GM18520 (cell line): ENCODE measurements around the gene XPO6.
"Not testable (repeated sequence)": the region's sequence is repeated elsewhere in the genome, so short reads cannot be mapped to it uniquely, and the experiment has no call there.

Experiments used
- ATAC-seq: cut with Tn5 transposase; IDR thresholded peaks from one replicate; pipeline ENCODE4 v1.9.1; 2021; ENCODE audit not compliant: unreplicated experiment

XPO6 gene

DNA sequence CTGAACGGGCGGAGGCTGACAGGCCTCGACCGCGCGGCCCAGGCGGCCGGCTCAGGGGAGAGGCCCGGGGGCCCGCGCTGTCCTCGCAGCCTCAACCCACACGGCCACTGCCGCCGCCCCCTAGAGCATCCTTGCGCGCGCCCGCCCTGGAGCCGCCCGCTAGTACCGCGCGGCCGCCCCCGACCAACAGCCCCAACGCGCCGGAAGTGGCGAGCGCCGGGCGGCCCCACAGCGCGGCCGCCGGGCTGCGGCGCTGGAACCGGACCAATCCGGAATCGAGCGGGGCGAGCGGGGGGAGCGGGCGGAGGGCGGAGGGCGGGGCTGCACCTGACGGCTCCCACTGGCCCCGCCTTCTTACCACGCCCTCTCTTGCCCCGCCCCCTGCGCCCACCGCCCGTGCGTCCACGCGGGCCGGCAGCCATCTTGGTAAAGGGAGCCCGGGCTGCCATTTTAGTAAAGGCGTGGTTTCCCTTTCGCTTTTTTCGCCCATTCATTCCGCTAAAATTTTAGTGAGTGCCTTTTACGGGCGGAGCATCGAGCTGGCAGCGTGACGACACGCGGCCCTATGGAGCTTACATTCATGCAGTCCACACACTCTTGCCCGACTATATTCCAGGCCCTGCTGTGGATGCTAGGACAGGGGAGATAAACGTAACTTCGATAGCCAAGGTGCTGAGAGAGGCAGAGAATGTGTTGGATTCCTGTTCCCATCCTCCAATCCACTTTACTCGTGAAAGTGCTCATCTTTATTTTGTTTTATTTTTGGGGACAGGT lies at the start of gene XPO6:
TSS of gene XPO6 (minus strand) at position 208 of the 774 bp plus-strand sequence. CDS start 597 bp downstream, outside the sequence.
- ATAC-seq, result peak; percentile 74

DNA sequence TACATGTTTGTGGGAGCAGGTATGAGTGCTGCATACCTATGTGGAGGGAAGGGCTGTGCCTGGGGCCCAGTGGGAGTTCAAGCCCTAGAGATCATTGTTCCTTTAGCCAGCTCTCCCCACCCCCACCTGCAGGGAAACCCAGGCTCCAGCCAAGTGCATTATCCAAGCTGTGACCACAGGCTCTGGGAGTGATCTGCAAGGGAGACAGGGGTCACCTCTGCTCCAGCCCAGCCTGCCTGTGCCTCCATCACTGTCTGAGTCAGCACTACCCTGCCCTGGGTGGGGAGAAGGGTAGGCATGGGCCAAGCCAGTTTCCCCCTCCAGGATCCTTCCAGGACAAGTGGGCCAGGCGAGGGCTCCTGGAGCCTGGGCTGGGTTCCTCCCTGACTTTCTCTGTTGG lies 48.4 kb upstream of the XPO6 start:
- ATAC-seq, result no peak

DNA sequence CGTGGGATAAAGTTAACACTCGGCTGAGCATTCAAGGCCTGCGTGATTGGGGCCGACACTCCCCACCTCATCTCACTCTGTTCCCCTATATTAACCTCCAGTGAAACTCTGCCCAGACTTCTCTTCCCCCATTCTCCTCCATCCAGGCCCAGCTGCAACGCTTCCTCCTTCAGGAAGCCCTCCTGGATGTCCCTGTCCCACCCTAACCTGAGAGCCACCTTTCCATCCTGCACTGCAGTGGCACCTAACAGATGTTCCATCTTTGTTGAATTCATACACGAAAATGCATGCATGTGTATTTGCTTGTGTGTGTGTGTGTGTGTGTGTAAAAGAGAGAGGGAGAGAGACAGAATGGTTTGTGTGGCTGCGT lies 48.0 kb upstream of the XPO6 start:
- no peak for ATAC-seq

DNA sequence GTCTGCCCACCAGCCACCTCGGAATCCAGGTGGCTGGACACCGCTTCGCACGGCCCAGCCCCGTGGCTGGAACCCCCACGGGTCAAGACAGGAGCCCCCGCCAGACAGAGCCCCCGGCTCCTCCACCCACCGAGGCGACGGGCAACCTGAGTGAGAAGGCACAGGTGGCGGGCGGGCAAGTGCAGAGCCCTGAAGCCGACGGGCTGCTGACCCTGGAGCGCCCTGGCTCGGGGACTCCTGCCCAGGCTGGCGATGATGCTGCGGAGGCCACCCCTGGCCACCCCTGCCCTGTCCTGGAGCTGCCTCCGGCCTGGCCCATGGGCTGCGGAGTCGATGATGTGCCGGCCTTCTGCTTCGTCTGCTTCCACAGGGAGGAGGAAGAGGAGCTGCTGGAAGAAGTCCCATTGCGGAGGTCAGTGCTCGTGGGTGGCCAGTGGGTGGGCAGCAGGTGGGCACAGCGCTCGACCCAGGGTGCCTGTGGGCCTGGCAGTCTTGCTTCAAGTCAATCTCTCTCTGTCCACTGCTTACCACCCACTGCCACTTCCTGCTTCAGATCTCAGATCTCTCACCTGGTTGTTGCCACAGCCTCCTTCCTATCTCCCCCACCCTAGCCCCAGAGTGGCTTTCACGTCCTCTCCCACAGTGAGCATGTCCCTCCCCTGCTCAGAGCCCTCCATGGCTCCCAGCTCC lies 47.5 kb upstream of the XPO6 start:
- ATAC-seq, result no peak

DNA sequence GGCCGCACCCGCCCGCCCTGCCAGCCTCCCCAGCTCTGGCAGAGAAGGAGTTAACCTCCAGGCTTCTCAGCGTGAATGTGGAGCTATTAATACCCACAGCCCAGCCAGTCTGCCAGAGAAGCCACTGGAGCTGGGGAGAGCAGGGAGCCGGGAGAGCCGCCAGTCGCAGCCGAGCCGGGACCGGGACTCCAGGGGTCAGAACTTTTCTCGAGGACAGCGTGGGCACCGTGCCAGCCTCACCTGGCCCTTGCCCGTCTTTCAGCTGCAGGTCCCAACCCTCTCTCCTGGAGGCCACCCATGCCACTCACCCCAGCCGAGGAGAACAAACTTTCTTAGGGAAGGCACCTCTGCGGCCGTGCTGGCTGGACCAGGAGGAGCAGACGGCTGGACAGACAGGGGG lies 46.8 kb upstream of the XPO6 start:
- no peak for ATAC-seq

DNA sequence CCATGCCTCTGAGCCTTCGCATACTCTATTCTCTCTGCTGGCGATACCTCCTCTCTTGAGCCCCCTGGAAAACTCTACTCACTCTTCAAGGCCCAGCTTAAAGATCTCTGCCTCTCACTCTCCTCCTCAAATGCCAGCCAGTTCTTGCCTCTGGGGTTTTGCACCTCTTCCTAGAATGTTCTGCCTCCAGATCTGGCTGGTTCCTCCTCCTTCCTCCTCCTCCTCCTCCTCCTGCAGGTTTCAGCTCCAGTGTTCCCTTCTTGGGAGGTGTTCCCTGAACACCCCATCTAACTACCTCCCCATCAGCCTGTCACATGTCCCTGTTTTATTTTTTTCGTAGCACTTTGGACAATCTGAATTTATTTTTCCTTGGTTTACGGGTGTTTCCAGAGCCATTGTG lies 45.5 kb upstream of the XPO6 start:
- no peak for ATAC-seq

DNA sequence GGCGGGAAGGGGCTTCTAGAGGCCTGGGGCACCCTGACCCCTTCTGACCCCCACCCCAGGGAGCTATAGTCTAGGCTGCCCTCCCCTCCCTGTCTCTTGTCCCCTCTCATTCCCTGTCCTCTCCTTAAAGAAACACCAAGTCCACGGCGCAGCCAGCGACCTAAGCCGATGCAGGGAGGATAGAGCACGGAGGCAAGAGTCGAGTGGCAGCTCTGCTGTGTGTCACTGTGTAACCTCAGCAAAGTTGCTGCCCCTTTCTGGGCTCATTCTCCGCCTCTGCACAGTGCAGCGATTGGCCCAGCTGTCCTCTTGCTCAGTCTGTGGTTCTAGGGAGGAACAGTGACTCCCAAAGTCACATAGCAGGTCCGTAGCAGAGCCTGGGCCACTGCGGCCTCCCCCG lies 44.1 kb upstream of the XPO6 start:
- no peak for ATAC-seq

DNA sequence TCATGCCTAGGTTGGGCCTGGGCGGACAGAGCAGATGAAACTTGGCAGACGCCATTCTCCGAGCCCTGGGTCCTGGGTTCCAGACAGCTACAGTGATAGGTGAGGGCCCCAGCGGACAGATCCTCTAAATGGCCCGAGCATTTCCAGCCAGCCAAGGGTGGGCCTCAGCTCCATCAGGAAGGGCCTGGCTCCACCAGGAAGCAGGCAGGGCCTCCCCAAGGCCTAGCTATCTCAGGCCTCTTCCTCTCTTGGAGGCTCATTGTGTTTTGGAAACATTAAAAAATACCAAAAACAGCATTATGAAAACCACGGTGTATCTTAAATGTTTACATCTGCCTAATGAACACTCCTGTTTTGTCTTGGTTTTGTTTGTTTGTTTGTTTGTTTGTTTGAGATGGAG lies 42.4 kb upstream of the XPO6 start:
- ATAC-seq, result no peak

DNA sequence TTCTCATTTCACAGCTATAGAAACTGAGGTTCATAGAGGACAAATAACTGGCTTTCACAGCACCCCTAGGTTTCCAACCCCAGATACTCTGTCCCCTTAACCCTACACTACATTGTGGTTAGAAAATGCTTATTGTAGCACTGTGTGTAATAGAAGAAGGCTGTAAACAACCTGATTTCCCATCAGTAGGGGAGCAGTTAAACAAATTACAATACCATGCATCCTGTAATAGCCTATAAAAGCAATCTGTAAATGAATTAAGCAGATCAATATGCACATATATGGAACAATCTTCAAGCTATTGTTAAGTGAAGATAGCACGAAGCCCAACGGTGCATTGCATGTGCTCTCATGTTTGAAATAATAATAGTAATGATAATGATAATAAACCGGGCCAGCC lies 39.2 kb upstream of the XPO6 start:
- no peak for ATAC-seq

DNA sequence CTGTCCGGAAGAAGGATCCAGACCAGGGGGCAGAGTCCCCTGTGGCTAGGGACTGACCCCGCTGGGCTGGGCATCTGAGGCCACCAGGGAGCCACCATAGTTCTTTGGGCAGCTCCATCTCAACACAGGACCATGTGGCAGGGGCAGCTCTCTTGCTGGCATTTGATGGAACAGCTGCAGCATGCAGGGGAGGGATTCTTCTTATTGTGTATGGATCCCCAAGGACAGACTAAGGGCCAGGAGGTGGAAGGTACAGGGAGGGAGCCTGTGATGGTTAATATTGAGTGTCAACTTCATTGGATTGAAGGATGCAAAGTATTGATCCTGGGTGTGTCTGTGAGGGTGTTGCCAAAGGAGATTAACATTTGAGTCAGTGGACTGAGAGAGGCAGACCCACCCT lies 37.7 kb upstream of the XPO6 start:
- not testable (repeated sequence) for ATAC-seq

DNA sequence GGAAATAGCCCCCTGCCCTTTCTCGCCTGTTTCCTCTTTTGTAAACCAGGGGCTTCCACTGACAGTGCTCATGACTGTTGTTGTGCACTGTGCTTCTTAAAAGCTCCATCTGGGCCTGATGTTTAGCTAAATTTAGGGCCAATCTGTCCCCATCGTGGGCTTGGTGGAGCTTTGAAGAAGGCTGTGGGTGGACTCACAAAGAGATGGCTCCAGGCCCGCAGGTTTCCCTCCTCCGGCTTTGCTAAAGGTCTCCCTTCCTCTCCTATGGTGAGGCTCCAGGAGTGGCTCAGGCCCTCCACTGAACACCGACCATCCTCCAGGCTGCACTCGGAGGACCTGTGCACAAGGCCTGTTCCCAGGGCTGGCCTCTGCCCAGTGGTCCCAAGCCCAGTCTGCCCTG lies 30.2 kb upstream of the XPO6 start:
- no peak for ATAC-seq

- no peak for ATAC-seq
Measured at GRCh38 chr16:28237754-28238357, 26.1 kb upstream of the XPO6 start.

DNA sequence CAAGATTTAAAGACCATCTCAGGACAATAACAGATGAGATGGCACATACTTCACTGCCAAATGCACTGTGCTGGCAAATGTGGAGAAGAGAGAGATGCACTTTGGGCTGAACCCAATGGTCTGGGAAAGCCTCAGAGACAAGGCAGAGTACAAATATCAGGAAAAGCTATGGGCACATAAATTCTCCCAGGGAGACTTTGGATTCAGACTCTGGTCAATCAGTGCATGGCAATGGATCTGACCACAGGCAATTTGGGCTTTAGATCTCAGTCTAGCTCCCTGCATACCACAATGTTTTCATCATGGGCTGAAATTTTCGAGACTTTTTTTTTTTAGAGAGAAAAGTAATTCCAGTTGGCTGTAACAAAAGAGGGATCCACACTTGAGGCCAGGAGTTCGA lies 20.0 kb upstream of the XPO6 start:
- no peak for ATAC-seq

DNA sequence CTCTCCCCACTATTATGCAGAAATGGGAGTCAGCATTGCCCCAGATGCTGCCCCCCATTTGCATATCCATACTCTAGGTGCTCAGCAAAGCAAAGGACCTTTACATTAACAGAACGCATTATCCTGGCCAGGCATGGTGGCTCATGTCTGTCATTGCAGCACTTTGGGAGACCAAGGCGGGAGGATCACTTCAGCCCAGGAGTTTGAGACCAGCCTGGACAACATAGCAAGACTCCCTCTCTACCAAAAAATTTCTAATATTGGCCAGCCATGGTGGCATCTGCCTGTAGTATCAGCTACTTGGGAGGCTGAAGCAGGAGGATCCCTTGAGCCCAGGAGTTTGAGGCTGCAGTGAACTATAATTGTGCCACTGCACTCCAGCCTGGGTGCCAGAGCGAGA lies 12.1 kb upstream of the XPO6 start:
- ATAC-seq, result not testable (repeated sequence)

- ATAC-seq, result not testable (repeated sequence)
Measured at GRCh38 chr16:28219777-28220176, 8.0 kb upstream of the XPO6 start.

DNA sequence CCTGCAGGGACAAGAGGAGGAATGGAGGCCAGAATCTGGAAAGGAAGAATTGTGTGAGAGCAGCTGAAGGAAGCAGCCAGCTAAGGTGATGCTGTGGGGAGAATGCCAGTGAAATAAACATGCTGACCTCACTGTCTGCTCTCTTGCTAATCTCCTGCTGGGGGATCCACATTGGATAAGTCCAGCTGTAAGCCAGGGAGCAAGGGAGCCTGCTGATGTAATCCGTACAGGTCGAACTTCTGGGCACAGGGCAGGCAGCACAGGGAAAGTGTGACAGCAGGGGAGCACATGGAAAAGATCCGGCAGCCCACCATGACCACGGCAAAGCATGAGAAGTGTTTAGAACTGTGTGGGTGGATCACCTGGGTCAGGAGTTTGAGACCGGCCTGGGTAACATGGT lies 7.5 kb upstream of the XPO6 start:
- no peak for ATAC-seq

DNA sequence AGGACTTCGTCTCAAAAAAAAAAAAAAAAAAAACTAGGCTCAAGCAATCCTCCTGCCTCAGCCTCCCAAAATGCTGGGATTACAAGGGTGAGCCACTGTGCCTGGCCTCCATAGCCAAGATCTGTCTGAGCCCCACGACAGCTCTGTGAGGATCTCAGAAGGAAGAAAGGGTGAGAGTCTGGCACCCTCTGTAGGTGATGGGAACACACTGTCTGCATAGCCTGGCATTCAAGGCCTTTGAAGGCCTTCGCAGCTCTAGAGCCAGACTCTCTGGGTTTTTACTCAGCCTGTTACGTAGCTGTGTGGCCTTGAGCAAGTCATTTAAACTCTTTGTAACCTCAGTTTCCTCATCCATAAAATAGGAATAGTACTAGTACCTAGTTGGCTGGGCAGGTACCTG lies 6.3 kb upstream of the XPO6 start:
- ATAC-seq, result no peak

- ATAC-seq, result no peak
Measured at GRCh38 chr16:28217326-28217725, 5.6 kb upstream of the XPO6 start.

DNA sequence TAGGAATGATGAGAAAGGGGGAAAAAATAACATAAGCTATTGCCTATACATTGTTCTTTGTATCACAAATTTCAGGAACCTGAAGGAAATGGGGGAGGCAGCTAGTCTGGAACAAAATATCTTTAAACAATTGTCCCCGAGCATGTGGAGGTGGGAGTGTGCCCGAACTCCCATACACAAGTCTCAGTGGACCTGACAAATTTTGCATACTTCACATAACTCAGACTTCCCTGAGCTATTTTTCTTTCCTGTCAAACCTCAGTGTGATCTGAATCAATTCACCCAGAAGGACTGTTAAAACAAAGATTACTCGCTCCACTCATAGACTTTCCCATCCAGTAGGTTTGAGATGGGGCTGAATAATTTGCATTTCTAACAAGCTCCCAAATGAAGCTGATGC lies 1.6 kb upstream of the XPO6 start:
- no peak for ATAC-seq

DNA sequence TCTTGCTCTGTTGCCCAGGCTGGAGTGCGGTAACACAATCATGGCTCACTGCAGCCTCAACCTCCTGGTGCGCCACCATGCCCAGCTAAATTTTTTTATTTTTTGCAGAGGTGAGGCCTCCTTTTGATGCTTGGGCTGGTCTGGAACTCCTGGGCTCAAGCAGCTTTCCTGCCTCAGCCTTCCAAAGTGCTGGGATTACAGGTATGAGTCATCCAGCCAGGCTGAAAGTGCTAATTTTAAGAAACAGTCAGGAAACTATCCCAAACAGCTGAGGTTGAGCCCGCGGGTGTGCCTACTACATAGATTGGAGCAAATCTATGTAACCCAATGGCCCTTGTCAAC lies 738 bp upstream of the XPO6 start:
- ATAC-seq, result no peak

GRCh38 chr16:28210979-28211588 lies 681 bp downstream of the XPO6 start:
- ATAC-seq, result no peak

DNA sequence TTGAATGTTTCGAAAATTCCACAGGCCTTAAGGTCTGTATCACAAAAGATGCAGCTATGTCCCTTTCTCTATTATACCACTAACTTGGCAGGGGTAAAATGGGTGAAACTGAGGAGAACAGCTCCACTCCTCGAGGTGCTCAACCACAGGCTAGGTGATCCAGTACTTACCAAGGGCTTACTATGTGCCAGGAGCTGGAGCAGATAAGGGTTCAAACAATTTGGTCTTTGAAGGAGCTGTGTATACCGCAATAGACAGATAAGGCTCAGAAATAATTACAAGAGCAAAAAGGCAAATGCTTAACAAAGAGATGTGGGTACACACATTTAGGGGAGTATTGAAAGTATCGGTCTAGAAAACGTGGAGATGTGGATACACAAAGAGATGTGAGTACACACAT lies 1.5 kb downstream of the XPO6 start:
- ATAC-seq, result no peak
